IPS-18c (cell line): ENCODE results near the gene SOWAHC.
A peak's percentile ranks its signal among the peaks of the same experiment; 100 is the strongest.
"Not testable (repeated sequence)": the region's sequence is repeated elsewhere in the genome, so short reads cannot be mapped to it uniquely, and the experiment has no call there.

Source experiments
- H3K4me3 ChIP-seq: 2 replicates; pipeline ENCODE4 v1.7.0; 2013; ENCODE audit warnings: low read depth, mild to moderate bottlenecking, low read length, moderate library complexity; ENCODE audit not compliant: insufficient read depth
- H3K9me3 ChIP-seq: one replicate; pipeline ENCODE4 v1.6.1; 2013; ENCODE audit warnings: mild to moderate bottlenecking, low read length, moderate library complexity; ENCODE audit not compliant: control insufficient read depth, insufficient read depth

The SOWAHC gene

DNA sequence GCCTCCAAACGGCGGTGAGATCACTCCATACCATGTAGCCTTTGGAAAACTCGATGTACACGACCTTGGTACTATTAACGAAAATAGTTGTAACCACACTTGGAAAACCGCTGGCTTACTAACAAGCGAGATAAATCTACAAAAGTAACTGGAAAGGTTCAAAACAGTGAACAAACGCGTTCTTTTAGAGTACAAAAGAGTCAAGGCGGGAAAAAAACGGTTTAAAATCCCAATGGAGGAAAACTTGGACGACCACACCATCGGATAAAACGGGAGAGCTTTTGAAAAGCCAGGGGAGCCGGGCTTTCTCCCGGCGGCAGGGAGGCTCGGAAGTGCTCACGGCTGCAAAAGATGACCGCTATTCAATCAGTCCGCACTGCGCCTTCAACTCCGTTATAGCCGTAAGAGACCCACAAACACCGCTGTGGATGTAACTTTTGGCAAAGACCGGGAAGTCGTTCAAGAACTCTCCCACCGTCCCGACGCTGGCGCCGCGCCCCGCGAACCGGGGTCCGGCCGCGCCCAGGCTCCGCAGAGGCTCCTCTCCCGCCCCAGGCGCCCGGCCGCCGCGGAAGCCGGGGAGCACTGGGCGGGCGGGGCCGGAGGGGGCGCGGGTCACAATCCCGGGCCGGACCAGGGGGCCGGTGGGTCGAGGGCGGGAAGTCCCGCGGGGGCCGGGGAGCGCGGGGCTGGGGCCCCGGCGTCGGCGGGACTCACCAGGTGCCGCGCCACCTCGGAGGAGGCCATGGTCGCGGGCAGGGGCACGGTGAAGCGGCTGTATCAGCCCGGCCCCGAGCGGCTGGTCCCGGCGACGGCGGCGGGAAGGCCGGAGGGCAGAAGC is 863 bp upstream of the SOWAHC start:
- H3K9me3 ChIP-seq: peaks cover 2% of the 10 kb centered on the region
- peak overlapping the region; percentile 79 for H3K4me3 ChIP-seq

DNA sequence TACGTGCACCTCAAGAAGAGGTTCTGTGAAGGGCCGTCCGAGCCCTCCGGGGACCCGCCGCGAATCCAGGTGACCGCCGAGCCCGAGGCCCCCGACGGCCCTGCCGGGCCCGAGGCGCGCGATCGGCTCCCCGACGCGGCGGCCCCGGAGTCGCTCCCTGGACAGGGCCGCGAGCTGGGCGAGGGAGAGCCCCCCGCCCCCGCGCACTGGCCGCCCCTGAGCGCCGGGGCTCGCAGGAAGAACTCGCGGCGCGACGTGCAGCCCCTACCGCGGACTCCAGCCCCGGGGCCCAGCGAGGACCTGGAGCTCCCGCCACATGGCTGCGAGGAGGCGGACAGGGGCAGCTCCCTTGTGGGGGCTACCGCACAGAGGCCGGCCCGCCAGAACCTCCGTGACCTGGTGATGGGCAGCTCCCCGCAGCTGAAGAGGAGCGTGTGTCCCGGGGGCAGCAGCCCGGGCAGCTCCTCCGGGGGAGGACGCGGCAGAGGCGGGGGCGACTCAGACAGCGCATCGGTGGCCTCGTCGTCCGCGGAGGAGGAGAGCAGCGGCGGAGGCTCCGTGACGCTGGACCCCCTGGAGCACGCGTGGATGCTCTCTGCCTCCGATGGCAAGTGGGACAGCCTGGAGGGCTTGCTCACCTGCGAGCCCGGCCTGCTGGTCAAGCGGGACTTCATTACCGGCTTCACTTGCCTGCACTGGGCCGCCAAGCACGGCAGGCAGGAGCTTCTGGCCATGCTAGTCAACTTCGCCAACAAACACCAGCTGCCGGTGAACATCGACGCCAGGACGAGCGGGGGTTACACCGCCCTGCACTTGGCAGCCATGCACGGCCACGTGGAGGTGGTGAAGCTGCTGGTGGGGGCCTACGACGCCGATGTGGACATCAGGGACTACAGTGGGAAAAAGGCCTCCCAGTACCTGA is 812 bp downstream of the SOWAHC start:
- peaks cover 2% of the 10 kb centered on the region for H3K9me3 ChIP-seq
- H3K4me3 ChIP-seq: peak overlapping the region; percentile 79

DNA sequence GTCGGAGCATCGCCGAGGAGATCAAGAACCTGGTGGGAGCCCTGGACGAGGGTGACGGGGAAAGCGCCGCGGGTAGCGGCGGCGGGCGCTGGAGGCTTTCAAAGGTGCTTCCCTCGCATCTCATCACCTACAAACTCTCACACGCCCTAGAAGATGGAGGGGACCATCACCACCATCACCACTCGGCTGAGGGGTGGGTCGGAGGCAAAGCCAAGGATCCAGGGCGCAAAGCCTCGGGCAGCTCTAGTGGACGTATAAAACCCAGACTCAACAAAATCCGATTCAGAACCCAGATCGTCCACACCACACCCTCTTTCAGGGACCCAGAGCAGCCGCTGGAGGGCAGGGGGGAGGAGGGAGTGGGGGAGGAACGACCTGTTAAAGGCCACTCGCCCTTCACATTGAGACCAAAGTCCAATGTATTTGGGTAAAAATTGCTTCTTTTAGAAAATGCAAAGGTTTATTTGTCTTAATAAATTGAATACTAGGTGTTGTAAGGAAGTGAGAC is 1.5 kb downstream of the SOWAHC start:
- H3K9me3 ChIP-seq: no peaks in the 10 kb centered on the region
- H3K4me3 ChIP-seq: peak overlapping the region; percentile 79

DNA sequence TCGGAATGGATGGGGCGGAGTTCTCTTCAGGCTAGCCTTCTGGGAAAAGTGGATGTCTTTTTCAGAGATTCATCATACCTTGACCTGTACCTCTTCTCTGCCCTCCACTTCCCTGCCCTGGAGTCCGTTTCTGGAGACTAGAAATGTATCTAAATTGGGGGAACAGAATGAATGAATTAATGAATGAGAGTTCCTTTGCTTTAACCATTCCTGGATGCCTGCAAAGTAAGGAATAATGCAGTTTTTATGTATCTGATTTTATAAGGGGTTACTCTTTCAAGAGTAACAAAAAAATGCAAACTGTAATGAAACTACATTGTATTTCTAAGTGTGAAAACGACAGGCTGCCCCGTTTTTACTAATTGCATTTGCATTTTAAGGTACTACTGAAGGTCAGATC is 2.0 kb downstream of the SOWAHC start:
- Histone ChIP-seq H3K9me3 (no peaks in the 10 kb centered on the region), H3K4me3 (peak overlapping the region; percentile 79)

DNA sequence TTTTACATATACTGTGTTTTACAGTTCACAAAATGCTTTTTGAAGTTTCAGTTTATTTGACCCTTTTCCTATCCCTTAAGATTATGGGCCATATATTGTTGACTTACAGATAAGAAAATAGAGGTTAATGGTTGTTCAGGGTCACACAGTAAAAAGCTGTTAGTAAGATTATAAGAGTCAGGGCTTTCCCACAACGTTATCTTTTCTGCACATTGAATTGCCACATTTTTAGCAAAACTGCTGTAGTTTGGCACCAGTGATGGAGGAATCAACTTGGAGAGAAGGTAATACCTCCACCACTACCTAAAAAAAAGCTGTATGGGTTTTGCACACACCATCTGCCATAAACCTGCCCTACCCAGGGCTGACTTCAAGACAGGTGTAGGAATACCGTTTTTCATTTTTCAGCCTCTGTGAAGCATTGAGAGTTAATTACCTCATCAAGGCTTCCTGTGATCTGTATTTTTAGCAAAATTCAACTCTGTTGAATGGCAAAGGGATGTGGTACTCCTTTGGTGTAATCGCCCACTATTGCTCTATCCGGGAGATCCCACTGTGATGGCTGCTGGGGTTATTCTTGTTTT is 5.0 kb downstream of the SOWAHC start:
- Histone ChIP-seq H3K4me3 (no peak overlapping the region), H3K9me3 (no peaks in the 10 kb centered on the region)

- H3K4me3 ChIP-seq: no peak overlapping the region
- no peaks in the 10 kb centered on the region for H3K9me3 ChIP-seq
Observed at GRCh38 chr2:109623297-109623696, 9.1 kb downstream of the SOWAHC start.

DNA sequence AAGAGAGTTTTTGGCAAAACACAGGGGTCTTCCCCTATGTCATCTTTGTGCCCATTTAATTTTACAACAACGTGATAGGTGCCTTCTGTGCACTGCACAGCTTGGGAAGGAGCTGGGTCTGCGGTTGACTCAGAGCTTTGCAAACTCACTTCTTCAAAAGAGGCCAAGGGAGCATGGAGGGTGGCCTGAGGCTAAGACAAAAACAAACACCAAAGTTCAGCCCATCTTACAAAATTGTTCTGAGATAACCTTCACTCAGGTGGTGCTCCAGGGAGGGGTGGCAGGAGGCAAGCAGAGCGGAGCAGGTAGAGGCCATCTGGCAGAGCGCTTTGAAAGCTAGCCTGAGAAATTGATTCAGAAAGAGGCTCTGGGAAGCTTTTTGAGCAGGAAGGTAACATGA is 9.8 kb downstream of the SOWAHC start:
- H3K9me3 ChIP-seq: no peaks in the 10 kb centered on the region
- H3K4me3 ChIP-seq: no peak overlapping the region

GRCh38 chr2:109624339-109624738 is 10.2 kb downstream of the SOWAHC start:
- H3K9me3 ChIP-seq: no peaks in the 10 kb centered on the region
- no peak overlapping the region for H3K4me3 ChIP-seq

GRCh38 chr2:109628321-109628720 is 14.2 kb downstream of the SOWAHC start:
- not testable (repeated sequence) for H3K9me3 ChIP-seq, H3K4me3 ChIP-seq

- Histone ChIP-seq H3K4me3 (no peak overlapping the region), H3K9me3 (no peaks in the 10 kb centered on the region)
Observed at GRCh38 chr2:109629867-109630266, 15.7 kb downstream of the SOWAHC start.

- no peaks in the 10 kb centered on the region for H3K9me3 ChIP-seq
Observed at GRCh38 chr2:109630441-109631430, 16.6 kb downstream of the SOWAHC start.

DNA sequence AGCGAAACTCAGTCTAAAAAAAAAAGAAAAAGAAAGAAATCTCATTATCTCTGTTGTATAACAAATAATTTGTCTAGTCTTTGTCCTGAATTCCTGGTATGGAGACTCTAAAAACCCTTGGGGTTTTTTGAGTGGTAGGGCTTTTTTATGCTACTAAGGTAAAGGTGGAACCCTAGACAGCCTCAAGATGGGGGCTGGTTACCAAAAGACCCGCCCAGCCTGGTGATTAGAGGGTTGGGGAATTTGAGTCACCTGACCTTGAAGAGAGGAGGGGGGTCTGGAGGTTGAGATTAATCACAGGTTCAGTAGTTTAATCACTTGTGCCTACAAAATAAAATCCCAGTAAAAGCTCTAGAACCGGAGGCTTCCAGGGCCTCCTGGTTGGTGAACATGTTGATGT is 17.6 kb downstream of the SOWAHC start:
- no peaks in the 10 kb centered on the region for H3K9me3 ChIP-seq
- no peak overlapping the region for H3K4me3 ChIP-seq

More at GRCh38 chr2:109630441-109631430, 16.6 kb downstream of the SOWAHC start:
- no peak overlapping the region for H3K4me3 ChIP-seq

- Histone ChIP-seq H3K9me3 (no peaks in the 10 kb centered on the region), H3K4me3 (no peak overlapping the region)
Observed at GRCh38 chr2:109632158-109632789, 18.1 kb downstream of the SOWAHC start.

GRCh38 chr2:109633284-109633961 is 19.3 kb downstream of the SOWAHC start:
- H3K4me3 ChIP-seq: no peak overlapping the region
- H3K9me3 ChIP-seq: no peaks in the 10 kb centered on the region

DNA sequence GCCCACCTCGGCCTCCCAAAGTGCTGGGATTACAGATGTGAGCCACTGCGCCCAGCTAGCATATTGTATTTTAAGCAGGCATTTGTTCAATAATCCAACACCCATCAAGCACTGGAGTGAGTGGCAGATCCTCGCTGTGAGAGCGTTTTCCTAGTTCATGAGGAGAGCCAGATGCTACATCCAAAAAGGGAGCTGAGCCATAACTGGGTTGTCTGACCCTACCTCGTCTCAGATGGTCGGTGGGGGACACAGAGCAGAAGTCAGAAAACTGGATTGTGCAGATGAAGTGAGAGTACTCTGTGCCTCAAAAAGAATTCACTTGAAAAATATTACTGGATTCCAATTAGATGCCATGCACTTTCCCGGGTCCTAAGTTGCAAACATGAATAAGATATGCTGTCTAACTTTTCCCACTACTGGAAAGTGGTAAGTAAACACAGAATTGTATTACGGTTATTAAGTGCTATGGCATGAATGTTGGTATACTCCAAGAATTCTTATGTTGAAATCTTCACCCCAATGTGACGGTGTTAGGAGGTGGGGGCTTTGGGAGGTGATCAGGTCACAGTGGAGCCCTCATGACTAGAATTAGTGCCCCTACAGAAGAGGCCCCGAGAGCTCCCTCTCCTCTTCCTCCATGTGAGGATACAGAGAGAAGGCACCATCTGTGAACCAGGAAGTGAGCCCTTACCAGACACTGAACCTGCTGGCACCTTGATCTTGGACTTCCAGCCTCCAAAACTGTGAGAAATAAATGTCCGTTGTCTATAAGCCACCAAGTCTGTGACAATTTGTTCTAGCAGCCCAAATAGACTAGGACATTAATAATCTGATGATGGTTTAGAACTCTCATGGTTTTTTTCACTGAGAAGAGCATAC is 21.5 kb downstream of the SOWAHC start:
- Histone ChIP-seq H3K9me3 (no peaks in the 10 kb centered on the region), H3K4me3 (no peak overlapping the region)
